ENCODE measurements around the gene CRKL.

DNA sequence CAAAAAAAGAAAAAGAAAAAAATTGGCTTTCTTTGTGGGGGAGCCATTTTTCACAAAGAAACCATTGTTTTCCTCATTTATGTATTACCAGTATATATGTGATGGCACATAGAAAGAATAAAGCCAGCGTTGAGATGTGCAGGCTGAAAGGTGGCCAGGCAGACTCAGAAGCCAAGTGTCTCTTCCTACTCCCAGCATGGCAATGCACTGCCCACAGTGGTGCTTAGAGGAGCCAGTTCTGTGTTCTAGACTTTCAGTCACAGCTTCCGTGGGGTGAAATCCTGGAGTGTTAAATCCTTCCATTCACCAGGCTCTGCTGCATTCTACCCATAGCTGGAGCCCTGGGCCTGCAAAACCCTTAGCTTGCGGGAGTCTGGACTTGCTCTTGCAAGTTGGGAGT, 39.5 kb upstream of the CRKL start:
- TF ChIP-seq, protein P1, sequence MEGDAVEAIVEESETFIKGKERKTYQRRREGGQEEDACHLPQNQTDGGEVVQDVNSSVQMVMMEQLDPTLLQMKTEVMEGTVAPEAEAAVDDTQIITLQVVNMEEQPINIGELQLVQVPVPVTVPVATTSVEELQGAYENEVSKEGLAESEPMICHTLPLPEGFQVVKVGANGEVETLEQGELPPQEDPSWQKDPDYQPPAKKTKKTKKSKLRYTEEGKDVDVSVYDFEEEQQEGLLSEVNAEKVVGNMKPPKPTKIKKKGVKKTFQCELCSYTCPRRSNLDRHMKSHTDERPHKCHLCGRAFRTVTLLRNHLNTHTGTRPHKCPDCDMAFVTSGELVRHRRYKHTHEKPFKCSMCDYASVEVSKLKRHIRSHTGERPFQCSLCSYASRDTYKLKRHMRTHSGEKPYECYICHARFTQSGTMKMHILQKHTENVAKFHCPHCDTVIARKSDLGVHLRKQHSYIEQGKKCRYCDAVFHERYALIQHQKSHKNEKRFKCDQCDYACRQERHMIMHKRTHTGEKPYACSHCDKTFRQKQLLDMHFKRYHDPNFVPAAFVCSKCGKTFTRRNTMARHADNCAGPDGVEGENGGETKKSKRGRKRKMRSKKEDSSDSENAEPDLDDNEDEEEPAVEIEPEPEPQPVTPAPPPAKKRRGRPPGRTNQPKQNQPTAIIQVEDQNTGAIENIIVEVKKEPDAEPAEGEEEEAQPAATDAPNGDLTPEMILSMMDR (IDR thresholded peaks at IDR 0.05) = no peak
- no peak for TF ChIP-seq KDM1A (IDR thresholded peaks at IDR 0.05; ENCODE audit: low read depth)
- no peak for TF ChIP-seq RAD21 (conservative IDR thresholded peaks at IDR 0.05 in 1 of 2, IDR thresholded peaks at IDR 0.05 in 1 of 2)

Data from A549 (cell line).